HG03095 (cell line): ENCODE data around the gene ADAM15.

Source experiments
- ATAC-seq: cut with Tn5 transposase; IDR thresholded peaks from one replicate; pipeline ENCODE4 v1.9.1; 2021; ENCODE audit warnings: moderate library complexity; ENCODE audit not compliant: unreplicated experiment

ADAM15 gene

DNA sequence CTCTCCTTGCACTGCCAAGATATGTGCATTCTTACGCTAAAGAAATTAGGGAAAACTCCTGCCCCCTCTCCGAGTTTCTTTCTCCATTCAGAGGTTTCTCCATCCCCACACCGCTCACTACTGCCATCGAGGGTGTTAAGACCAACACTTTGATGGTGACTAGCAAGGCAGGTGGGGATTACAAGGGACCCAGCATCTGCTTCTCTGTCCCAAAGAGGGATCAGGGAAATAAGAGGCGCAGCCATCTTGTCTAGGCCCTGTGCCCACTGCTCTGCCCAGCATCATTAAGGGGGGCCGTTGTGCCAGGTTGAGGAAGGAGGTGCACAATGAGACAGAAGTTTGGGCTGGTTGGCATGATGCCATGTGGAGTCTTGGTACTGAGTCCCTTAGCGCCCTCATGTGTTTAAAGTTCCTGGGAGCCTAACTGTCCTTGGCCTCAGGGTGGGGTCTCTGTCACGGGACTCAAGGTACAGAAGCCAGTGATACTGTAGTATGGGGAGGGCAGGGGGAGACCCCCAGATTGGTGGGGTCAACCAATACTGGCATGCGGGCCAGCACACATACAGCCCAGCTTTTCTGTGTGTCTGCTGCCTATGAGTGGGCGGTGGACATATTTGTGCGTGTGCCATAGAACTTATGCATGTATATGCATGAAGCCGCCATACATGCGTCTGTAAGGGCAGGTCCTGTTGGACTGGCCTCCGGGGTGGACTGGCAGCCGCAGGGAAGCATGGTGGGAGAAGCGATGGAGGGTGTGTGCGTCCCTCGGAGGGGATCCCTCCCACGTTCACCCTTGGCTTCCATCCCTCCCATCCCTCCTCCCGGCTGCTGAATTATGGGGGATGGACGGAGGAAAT, 33.0 kb downstream of the ADAM15 start:
- ATAC-seq = no peak

DNA sequence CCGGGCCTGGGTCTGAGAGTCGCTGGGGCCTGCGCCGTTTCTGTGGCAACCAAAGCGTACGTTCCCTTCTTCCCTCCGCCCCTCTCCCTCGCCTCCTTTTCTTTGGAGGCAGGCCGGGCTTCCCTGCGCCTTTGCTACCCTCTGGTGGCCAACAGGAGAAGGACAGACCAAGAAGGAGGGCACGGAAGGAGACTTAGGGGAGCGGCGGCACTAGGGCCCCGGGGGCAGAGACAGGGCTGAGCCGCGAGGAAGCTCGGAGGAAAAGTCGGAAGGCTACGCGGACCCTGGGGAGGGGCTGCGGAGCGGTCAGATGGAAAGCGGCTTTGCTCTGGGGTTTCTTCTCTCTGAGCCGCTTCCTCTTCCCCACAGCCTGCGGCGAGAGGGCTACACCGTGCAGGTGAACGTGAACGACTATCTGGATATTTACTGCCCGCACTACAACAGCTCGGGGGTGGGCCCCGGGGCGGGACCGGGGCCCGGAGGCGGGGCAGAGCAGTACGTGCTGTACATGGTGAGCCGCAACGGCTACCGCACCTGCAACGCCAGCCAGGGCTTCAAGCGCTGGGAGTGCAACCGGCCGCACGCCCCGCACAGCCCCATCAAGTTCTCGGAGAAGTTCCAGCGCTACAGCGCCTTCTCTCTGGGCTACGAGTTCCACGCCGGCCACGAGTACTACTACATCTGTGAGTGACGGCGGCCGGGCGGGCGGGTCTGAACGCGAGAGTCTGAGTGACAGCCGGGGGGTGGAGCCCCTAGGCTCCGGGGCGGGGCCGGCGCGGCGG, 33.8 kb downstream of the ADAM15 start:
- ATAC-seq = peak; percentile 64

DNA sequence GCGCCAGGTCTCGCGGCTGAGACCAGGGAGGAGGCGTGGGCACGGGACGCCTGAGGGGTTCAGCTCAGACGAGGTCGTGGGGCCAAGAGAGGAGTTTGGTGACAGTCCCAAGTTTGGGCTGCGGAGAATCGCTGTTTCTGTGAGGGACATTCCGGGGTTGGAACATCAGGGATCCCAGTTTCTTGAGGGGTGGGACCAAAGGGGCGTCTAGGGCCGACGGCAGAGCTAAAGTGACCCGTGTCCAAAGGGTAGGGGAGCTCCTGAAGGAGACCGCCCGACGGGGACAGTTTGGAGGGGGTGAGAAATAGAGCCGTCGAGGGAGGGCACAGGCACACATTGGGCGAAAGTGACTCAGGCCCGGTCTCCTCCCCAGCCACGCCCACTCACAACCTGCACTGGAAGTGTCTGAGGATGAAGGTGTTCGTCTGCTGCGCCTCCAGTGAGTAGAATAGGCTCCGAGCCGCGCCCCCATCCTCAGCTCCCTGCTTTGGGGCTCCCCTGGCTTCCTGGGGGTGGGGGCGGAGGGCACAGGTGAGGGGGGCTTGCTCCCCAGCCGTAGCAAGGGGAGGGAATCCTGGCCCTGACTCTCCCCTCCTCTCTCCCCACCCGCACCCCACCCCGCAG, 34.5 kb downstream of the ADAM15 start:
- no peak for ATAC-seq

DNA sequence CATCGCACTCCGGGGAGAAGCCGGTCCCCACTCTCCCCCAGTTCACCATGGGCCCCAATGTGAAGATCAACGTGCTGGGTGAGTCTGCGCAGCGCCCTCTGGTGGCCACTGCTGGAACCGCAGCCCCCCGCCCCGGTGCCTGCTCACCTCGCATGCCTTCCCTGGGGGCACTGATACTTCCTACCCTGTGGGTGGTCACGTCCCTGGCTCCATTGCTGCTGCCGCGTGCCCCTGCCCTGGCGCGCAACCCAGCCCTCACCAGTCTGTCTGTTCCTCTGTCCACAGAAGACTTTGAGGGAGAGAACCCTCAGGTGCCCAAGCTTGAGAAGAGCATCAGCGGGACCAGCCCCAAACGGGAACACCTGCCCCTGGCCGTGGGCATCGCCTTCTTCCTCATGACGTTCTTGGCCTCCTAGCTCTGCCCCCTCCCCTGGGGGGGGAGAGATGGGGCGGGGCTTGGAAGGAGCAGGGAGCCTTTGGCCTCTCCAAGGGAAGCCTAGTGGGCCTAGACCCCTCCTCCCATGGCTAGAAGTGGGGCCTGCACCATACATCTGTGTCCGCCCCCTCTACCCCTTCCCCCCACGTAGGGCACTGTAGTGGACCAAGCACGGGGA, 35.1 kb downstream of the ADAM15 start:
- ATAC-seq = no peak

DNA sequence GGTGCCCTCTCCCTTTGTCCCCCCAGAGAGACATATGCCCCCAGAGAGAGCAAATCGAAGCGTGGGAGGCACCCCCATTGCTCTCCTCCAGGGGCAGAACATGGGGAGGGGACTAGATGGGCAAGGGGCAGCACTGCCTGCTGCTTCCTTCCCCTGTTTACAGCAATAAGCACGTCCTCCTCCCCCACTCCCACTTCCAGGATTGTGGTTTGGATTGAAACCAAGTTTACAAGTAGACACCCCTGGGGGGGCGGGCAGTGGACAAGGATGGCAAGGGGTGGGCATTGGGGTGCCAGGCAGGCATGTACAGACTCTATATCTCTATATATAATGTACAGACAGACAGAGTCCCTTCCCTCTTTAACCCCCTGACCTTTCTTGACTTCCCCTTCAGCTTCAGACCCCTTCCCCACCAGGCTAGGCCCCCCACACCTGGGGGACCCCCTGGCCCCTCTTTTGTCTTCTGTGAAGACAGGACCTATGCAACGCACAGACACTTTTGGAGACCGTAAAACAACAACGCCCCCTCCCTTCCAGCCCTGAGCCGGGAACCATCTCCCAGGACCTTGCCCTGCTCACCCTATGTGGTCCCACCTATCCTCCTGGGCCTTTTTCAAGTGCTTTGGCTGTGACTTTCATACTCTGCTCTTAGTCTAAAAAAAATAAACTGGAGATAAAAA, 35.9 kb downstream of the ADAM15 start:
- ATAC-seq = no peak

DNA sequence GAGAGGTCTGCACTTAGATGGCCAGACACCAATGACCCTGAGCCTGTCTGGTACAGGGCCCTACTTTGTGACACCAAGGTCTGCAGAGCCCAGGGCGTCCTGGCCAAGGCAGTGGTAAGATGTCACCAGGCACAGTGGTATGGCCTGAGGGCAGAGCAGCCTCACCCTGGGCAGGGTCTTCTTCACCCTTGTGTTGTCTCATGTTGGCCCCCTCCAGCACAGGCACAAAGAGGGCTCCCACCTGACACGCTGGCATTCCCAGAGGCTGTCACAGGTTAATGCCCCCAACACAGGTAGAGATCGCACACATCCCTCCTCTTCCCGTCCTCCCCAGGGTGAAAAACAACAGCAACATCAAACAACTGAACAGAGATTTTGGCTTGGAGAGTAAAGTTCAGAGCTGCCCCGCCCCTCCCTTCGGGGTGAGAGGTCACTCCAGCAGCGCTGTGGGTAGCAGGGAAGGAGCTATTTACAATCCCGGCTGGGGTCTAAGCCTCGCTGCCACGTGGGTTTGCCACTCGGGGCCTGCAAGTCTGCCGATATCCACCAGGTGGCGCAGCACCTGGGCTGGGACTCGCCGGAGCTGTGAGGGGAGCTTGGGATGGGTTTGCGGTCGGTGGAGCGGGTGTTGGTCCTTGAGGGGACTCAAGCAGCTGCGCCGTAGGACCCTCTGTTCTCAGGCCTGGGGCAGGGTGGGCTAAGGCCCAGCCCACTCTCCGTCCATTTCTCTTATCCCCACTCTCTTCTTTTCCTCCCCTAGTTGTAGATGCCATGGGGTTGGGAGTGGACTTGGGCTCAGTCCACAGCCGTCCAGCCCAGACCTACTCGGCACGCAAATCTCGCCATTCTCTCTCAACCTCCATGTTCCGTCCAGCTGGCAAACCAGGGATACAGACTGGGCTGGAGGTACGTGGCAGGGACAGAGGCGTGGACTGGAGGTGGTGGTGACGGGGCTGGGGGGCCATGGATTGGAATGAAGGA, 40.2 kb downstream of the ADAM15 start:
- ATAC-seq = no peak

DNA sequence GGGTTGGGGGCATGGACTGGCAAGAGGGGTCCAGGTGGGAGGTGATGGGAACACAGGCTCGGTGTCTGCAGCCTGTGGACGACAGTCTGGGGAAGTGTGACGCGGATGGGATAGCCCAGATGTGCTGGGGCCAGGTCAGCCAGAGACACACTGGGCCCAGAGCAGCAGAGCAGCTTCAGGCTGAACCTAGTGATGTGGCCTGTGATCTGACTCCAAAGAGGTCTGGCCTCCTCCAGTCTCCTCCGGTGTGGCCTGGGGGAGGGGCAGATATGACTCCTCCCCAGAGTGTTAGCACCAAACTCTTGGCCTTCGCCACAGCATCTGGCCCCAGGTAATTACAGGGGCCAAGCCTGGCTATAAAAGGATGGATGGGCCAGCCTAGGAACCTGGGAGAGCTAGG, 41.0 kb downstream of the ADAM15 start:
- ATAC-seq = no peak

DNA sequence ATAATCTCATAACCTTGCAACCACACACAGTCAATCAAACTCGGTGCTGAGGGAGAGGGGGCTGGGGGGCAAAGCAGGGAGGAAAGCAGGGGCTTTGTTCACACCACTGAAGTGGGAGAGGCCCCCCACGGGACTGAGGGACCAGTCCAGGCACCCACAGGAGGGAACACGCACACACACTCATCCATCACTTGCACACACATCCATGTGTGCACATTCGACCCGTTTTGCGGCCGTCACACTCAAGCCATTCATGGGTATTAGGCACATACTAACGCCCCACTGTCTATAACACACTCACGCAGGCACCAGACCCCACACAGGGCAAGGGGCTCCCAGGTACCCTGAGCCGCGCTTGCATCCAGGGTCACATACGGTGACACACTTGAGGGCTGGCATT, 41.5 kb downstream of the ADAM15 start:
- ATAC-seq = no peak

DNA sequence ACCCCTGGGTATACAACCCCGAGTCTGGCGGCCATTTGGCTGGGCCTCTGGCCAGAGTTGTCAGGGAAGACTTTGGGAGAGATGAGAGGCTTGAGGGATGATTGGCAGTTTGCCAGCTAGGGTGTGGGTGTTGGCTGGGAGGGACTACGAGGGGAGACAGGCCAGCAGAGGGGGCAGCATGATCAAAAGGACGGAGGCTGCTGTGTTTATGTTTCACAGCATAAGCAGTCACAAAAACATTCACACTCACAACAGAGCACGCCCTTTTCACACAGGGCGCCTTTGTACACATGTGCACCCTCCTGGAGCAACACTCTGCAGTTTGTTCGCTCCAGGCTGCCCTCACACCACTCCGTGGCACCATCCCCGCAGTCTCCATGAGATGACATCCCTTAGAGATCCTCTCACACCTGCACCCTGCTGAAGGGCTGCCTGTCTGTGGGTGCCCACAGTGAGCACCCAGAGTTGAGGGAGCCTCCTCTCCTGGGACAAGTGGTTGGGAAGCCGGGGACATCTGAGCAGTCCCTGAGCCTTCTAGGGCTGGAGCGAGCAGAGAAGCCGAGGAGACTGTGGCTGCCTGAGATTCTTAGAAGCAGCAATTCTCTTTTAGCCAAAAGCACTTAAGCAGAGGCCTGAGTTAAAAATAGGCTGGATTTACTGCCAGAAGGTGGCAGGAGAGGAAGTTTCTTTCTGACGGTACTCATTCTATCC, 43.0 kb downstream of the ADAM15 start:
- ATAC-seq = no peak

DNA sequence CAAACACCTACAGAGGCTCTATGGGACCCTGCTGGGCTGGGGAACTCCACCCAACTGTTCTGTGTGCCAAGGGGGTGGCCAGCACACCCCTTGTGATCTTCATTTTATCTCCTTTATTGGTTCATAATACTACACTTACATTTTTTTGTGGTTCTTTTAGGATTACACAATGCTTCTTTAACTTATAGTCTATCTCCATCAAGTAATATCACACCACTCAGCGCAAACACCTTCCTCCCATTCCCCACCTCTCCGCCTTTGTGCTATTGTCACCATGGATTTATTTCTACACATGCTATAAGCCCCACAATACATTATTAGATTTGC, 43.5 kb downstream of the ADAM15 start:
- ATAC-seq = no peak

DNA sequence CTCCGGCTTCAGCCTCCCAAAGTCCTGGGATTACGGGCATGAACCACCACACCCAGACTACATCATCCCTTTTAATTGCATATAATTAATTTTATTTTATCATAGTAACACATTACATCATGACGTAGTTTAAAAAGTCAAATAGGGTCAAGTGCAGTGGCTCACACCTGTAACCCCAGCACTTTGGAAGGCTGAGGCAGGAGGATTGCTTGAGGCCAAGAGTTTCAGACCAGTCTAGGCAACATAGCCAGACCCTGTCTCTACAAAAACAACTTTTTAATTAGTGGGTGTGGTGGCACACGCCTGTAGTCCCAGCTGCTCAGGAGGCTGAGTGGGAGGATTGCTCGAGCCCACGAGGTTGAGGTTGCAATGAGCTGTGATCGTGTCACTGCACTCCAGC, 48.2 kb downstream of the ADAM15 start:
- ATAC-seq = no peak

DNA sequence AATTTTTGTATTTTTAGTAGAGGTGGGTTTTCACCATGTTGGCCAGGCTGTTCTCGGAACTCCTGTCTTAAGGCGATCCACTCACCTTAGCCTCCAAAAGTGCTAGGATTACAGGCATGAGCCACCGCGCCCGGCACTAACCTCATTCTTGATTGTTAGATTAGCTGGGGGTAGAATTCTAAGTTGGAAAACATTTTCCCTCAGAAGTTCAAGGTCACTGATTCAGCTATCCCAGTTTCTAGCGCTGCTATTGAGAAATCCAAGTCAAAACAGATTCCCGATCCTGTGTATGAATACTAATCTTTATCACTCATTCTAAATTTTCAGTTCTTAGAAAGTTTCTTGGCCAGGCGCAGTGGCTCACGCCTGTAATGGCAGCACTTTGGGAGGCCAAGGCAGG, 52.2 kb downstream of the ADAM15 start:
- ATAC-seq = no peak

DNA sequence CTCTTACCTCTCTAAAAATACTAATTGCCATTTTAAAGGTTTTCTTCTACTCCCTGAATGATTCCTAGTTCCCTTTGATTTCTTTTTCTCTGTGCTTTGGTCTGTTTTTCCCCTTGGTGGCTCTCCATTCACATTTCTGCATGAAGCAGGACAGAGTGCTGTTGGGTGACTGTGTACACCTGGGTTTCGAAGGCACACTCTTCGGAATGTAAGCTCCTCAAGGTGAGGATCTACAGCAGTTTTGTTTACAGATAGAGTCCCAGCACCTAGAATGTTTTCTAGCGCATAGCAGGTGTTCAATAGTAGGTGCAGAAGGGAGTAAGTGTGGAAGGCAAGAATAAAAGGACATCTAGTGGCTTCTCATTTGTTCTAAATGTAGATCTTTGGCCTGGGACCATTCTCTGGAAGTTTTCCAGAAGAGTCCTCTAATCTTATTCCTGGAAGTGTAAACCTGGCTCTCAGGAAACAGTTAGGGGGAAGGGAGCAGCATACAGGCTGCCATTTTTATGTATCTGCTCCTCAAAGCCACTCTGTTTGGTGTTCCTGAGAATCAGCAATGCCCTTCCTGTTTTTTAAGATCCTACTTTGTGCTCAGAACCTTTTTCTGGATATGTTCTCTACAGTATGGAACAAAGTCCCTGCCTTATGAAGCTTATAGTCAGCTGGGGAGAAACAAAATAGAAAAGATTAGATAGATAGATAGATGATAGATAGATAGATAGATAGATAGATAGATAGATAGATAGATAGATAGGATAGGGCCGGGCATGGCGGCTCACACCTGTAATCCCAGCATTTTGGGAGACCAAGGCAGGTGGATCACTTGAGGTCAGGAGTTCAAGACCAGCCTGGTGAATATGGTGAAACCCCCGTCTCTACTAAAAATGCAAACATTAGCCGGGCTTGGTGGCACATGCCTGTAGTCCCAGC, 53.8 kb downstream of the ADAM15 start:
- ATAC-seq = no peak

DNA sequence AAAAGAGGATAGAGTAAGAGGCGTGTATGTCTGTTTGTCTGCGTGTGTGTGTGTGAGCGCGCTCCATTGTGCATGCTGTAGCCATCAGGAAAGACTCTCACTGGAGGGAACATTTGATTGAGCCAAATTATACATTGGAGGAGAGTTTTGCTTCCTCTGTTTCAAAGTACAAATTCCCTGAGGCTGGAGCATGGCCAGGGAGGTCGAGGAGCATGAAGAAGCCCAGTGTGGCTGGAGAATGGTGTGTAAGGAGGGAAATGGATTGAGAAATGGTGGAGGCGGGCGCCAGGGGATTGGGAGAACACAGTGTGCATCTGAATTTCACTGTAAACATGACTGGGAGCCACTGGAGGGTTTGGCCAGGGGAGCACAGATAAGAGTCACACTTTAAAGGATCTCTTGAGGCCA, 54.5 kb downstream of the ADAM15 start:
- ATAC-seq = no peak

DNA sequence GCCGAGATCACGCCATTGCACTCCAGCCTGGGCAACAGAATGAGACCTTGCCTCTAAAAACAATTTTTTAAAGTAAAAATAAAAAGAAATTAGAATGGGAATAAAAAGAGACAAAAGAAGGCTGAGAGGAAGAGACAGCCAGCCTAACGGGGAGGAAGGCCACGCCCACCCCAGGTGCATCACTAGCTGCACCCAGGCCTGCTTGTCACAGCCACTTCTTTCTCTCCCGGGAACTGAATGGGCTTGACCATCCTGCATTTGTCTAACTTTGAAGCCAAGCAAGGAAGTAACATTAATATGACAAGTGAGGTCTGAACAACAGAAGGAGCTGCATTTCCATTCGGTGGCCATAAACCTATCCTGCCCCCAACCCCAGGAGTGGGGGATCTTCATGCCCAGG, 55.7 kb downstream of the ADAM15 start:
- no peak for ATAC-seq

DNA sequence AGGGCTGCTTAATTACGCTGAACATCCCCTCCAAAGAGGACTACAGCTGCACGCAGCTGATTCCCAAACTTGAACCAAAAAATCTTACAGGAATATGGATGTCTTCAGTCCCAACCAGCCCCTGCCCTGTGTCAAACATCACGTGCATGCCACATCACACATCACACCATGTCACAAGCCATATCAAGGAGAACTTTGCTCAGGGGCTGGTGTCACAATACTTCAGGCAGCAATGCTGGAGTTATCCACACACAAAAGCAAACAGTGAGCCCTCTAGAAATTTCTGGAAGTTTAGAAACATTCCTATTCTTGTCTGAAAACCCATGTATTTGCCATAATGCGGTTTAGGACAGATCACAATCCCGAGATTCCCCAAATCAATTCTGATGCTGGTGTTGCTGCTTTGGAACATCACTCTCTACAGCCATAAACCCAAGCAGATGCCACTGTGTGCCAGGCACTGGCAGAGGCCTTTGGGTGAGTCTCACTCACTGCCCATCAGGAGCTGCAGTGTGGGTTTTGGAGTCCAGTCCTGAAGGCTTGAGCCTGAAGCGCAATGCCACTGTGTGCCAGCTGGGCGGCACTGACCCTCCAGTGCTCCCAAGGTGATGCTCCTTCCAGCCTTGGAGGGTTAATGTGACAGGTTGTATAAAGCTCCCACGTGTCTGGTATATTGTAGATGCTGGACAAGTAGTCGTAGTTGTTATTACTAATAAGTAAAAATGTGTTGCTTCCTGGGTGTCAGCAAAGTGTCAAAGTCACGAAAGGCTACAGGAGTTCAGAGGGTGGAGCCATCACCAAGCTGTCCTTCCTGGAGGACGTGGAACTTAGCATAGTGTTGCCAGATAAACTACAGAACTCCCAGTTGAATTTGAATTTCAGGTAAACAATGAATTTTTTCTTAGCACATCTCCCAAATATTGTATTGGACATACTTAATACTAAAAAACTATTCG, 56.5 kb downstream of the ADAM15 start:
- no peak for ATAC-seq

DNA sequence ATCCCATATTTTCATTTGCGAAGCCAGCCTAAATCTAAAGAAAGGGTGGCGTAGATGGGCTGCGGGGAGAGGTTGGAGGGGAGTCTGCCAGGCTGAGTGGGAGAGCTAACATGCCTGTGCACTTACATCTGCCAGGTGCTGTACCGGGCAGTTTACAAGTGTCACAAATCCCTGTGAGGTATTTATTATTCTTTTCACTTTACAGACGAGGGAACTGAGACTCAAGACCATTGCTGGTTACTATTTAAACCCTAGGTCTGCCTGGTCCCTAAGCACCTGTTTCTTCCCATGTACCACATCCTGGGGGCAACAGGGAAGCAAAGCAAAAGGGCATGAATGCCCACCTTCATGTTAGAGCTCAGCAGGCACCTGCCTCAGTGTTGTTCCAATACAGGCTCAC, 57.2 kb downstream of the ADAM15 start:
- ATAC-seq = no peak
